ENCODE data around the gene PLIN1.
"Not testable (repeated sequence)": the region's sequence is repeated elsewhere in the genome, so short reads cannot be mapped to it uniquely, and the experiment has no call there.

The PLIN1 gene, protein sequence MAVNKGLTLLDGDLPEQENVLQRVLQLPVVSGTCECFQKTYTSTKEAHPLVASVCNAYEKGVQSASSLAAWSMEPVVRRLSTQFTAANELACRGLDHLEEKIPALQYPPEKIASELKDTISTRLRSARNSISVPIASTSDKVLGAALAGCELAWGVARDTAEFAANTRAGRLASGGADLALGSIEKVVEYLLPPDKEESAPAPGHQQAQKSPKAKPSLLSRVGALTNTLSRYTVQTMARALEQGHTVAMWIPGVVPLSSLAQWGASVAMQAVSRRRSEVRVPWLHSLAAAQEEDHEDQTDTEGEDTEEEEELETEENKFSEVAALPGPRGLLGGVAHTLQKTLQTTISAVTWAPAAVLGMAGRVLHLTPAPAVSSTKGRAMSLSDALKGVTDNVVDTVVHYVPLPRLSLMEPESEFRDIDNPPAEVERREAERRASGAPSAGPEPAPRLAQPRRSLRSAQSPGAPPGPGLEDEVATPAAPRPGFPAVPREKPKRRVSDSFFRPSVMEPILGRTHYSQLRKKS

DNA sequence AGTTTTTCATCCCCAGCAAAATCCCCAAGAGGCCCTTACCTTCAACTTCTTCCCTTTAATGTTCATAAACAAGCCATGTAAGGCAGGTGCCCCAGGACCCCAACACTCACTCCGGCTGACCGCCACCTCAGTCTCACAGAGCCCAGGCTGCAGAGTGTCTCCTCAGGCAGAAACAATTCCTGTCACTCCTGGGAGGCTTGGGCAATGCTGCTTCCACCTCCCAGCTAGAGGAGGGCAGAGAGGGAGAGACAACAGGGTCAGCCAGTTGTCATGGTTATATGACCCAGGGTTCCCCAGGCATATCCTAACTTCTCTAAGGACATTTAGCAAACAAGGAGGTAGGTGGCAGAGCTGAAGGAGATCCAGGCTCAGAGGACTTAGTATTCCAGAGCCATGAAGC, at the start of gene PLIN1:
Gene PLIN1 (minus strand): TSS at position 156 of the 400 bp plus-strand sequence. CDS start 1,878 bp downstream, outside the sequence.
- DNase-seq = no peak

DNA sequence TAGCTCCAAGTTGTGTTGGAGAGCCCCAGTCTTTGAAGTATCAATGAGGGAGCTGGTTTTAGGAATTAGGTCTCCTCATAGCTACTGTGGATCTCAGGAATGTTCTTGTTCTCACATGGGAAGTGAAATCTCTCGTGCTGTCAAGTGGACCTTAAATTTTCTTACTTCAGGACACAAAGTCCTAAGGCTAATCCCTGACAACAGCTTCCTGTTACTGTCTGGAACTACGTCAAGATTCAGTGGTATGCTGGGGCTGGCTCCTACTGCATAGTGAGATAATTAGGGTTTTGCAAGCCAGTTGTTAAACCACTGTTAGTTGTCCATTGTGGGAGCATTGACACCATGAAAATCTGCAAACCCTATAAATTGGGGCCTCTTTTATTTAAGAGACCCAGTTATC, 49.1 kb upstream of the PLIN1 start:
- no peak for DNase-seq

DNA sequence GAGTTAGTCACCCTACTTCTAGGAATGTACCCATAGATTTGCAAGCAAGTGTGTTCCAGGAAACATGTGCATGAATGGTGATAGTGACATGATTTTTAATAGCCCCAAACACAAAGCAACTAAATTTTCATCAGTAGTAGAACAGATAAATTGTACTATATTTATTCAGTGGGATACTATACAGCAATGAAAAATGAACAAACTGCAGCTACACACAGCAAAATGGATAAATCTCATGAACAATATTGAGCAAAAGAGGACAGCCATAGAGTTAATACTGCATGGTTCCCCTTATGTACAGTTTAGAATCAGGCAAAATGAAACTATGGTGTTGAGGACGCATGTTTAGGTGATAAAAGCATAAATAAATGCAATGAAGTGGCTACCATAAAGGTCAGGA, 45.9 kb upstream of the PLIN1 start:
- DNase-seq = no peak

DNA sequence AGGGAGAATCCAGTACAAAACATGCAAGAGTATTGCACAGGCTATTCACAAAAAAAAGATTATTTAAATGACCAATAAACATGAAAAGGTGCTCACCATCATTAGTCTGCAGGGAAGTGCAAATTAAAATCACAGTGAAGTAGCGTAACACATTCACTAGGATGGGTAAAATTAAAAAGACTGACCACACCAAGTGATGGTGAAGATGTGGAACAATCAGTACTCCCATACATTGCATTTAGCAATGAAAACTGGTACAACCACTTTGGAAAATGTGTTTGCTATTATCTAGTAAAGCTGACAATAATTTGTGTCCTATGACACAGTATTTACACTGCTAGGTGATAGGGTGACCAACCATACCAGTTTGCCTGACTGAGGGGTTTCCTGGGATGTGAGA, 45.5 kb upstream of the PLIN1 start:
- no peak for DNase-seq

DNA sequence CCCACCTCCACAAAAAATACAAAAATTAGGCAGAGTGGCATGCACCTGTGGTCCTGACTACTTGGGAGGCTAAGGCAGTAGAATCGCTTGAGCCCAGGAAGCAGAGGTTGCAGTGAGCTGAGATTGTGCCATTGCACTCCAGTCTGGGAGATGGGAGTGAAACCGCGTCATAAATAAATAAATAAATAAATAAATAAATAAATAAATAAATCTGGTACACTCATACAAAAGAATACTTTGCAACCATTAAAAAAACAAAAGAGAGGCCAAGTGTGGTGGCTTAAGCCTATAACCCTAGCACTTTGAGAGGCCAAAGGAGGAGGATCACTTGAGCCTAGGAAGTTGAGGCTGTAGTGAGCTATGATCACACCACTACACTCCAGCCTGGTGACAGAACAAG, 43.9 kb upstream of the PLIN1 start:
- no peak for DNase-seq

DNA sequence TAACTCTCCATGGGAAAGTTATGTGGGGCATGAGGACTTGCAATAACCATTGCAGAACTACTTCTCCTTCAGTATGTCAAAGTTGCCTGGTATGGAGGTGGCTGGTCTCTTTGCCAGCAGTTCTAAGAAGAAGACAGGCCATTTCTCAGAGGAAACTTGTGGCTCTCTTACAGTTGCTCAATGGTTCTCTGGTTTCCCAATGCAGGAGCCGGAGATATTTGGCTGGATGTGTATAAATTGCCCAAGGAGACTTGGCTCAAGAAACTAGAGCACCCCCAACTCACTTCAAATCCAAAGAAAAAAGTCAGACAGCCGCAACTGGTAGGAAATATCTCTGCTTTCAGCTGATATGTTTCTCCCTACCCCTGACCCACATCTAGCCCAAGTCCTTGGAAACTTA, 35.6 kb upstream of the PLIN1 start:
- no peak for DNase-seq

DNA sequence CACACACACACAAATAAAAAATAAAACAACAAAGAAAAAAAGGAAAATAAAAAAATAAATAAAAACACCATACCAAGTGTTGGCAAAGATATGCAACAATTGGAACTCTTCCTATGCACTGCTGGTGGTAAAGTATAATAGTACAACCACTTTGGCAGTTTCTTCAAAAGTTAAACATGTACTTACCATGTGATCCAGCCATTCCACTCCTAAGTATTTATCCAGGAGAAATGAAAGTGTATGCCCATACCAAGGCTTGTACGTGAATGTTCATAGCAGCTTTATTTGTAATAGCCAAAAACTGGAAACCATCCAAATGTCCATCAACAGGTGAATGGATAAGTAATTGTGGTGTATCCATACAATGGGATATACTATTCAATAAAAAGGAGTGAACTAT, 28.4 kb upstream of the PLIN1 start:
- no peak for DNase-seq

DNA sequence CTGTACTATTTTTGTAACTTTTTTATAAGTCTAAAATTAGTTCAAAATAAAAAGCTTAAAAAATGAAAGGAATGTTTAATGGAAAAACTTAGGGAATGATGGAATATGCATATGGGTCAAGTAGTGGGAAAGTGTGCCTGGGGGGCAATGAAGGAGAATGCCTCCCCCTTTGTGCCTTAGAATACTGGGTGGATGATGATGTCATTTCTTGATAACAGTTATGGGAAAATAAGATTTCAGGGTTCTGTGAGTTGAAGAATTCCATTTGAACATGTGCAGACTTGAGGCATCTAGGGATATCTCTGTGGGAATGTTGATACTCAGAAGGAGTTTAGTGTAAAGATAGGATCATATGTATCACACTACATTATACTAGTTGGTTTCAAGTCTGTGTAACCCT, 25.2 kb upstream of the PLIN1 start:
- DNase-seq = no peak

DNA sequence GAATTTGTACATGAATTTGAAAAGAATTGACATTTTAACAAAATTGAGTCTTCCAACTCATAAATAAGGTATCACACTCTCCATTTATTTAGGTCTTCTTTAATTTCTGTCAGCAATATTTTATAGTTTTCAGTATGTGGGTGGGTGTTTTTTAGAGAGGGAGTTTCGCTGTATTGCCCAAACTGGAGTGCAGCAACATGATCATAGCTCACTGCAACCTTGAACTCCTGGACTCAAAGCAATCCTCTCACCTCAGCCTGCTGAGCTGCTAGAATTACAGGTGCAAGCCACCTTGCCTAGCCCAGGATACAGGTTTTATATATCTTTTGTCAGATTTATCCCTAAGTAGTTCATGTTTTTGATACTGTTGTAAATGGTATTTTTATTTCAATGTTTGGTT, 16.0 kb upstream of the PLIN1 start:
- DNase-seq = no peak

DNA sequence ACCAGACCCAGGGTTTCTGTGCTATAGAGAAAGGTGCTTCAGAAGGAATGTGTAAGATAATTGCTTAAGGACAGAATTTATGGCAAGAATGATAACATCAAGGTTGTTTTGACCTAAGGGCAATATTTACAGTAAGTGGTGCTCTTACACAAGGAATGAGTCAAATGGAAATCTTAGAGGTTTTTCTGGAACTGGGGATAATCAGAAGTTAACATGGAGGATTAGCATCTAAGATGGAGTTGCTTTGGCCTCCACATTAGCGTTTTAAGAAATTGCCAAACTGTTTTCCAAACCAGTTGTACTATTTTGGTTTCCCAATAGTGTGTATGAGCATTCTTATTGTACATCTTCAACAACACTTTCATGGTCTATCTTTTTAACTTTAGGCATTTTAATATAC, 14.5 kb upstream of the PLIN1 start:
- DNase-seq = no peak

DNA sequence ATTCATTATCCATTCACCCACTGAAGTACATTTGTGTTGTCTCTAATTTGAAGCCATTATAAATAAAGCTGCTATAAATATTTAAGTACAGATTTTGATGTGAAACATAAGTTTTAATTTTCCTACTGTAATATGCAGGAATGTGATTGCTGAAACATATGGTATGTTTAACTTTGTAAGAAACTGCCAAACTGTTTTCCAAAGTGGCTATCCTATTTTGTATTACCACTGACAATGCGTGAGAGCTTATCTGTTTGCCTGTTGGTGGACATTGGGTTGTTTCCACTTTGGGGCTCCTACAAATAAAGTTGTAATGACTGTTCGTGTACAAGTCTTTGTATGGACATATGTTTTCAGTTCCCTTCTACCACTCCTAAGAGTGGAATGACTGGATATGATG, 13.9 kb upstream of the PLIN1 start:
- no peak for DNase-seq

DNA sequence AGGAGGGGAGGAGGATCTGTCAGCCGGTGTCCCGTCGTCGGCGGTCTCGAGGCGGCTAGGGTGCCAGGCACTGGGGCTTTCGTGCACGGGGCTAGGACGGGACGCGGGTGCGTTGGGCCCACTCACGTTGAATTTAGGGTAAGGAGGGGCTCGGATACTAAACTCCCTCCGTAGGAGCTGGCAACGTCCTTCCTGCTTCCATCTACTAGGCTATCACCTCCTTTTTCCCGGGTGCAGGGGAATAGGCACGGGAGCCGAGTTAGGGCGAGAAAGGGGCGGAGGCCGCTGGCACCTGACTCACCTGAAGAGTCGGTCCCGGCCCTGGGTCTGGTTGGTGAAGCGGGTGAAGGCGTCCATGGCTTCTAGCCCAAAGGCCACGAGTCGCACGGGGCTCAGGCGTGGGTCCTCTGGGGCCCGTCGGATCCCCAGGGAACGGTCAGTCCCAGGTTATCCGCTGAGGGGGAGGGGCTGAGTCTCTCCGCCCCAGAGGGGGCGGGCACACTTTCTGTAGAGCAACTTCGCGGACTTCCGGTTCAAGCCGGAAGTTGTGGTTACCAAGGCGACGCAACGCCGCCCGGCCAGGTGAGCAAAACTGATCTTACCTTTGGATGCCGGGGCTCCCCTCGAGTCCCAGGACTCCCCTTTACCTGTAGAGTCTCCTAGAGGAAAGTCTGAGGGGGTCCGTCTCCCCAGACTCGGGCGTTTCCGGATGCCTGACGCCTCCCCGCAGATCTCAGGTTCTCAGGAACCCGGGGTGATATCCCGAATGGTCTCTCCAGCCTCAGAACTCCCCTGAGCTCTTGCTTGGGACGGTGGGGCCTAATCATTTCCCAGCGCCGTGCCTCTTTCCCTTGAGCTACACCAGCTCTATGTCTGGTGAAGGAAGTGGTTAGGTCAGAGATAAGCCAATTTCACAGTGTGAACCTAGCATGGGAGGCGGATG, 11.4 kb upstream of the PLIN1 start, which contains the start of the genes PEX11A and WDR93:
Gene PEX11A (minus strand): TSS at position 479 of the 943 bp plus-strand sequence. CDS start 122 bp downstream, at position 357.
Gene WDR93 (plus strand): TSS at position 536 of the 943 bp plus-strand sequence. CDS start 10,936 bp downstream, outside the sequence.
- peak; percentile 52 for DNase-seq

DNA sequence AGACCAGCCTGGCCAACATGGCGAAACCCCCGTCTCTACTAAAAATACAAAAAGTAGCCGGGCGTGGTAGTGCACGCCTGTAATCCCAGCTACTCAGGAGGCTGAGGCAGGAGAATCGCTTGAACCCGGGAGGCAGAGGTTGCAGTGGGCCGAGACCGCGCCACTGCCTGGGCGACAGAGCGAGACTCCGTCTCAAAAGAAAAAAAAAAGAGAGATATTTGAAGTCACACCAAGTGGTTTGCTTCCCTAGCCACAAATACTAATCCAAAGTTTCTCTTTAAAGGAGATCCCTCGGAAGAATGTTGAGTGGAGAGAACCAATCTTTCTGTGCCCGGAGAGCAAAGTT, 10.7 kb upstream of the PLIN1 start:
- DNase-seq = not testable (repeated sequence)

DNA sequence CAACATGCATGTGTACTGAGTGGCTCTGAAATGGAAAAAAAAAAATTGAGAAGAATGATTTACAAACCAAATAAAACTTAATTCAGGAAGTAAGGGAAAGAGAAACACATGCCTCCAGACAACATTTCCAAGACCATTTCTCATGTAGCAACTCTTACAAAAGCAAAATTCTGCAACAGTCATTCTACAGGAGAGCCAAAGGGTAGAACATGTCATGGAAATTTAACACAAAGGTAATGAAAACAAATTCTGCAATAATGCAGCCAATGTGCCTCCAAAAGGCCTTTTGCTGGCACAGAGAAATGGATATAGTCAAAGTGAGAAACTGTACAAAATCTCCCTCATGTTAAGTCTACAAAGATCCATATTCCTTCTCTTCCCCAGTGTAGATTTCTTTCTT, 7.4 kb upstream of the PLIN1 start:
- no peak for DNase-seq

DNA sequence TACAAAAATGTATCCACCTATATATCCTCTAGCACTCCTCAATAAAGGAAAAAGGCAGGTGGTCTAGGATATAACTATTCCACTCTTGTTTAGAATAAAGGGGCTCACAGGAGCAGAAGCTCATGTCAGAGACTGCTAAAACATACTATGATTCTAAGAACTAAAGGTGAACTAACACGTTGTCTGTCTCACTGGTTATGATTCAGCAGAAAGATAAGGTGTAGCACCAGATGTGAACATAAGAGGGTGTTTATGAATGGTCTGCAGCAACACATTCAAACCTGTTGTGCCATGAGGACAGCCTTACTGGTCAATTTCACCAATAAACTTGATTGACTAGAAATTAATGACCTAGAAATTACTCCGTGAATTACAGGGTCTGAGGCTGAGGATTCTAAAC, 6.8 kb upstream of the PLIN1 start:
- DNase-seq = no peak

DNA sequence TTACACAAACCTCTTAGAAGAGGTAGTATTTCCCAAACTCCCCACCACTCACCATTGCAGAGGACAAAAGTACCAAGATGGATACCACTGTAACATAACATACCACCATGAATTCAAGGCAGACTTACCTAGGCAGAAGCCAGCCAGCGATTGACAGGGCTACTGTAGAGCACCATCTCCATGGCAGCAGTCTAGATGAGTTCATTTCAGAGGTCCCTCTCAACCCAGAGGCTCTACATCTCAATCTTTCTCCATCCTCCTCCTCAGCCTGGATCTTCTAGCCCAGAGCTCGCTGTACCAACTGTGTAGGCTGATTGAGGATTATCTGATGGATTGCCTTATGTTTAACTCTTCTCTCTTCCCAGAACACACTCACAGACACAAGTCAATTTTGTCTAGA, 2.0 kb upstream of the PLIN1 start:
- no peak for DNase-seq

DNA sequence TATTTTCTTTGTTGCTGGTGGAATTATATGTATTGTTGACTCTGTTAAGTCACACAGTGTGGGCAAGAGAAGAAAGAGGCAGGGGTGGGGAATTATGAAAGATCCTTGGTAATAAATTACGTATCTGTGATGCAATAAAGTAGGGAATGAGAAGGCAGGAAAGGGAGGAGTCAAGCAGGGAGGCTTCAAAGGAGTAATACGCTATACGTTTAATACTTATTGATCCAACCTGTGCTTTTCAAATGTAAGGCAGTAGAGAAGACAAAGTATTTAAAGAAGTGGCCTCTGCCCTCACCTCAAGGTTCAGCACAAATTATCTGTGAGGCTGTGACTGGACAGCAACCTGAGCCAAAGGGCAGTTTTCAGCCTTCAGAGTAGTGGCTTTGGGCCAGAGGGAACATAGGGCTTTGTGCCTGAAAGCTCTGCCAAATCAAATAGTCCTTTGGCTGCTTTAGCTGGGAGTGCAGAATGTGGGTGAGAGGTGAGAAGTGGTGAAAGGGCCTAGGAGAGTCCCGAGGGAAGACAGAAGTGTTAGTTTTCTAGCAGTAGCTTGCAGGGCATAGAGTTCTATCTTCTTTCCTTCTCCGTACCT, 1.2 kb upstream of the PLIN1 start:
- no peak for DNase-seq

DNA sequence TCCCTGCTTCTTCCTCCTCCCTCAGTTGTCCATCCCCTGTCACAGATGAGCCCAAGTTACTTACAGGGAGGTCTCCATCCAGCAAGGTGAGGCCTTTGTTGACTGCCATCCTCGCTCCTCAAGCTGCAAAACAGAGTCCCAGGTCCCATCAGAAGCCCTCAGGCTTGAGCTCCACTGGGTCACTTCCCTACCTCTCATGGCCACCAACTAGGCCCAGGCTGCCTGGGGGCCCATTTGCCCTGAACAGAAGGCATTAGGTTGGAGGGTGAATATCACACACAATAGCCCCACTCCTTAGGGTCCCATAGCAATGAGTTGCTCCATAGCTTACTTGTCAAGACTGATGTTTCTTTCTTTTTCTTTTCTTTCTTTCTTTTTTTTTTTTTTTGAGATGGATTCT, 1.8 kb downstream of the PLIN1 start:
- no peak for DNase-seq

DNA sequence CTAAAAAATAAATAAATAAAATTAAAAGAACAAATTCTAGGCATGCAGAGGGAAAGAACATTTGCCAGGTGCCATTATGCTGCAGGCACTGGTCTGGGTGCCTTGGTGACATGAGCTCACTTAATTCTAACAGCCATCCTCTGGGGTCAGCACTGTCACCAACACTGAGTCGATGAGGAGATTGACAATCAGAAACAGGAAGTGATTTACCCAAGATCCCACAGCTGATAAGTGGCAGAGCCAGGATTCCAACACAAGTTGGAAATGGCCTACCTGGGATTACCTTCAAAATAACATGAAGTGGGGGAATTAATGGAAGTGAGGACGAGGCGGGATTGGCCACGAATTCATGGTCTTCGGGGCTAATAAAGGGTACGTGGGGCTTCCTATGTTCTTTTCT, 3.6 kb downstream of the PLIN1 start:
- no peak for DNase-seq

DNA sequence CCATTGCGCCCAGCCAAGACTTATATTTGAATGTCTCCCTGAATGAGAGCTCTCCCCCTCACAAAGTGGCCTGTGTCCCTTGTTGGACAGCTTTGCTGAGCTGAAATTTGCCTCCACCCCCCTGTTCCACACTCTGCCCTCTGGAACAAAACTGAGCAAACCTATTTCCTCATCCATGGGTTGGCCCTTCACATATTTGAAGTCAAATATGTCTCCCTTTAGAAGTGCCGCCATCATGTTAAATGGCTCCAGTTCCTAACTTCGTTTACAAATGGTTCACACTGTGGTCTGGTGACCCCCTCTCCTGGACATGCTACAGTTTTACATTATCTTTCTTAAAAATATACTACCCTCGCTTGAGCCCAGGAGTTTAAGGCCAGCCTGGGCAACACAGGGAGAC, 4.6 kb downstream of the PLIN1 start:
- no peak for DNase-seq

DNA sequence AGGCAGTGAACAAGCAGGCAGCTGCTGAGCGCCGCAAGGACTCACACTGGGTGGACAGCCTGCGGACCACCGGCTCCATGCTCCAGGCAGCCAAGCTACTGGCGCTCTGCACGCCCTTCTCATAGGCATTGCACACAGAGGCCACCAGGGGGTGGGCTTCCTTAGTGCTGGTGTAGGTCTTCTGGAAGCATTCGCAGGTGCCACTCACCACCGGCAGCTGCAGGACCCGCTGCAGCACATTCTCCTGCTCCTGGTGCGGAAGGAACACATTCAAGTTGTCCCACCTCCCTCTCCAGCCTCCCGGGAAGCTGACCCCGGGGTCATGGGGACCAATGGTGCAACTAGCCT, 6.0 kb downstream of the PLIN1 start:
- no peak for DNase-seq

DNA sequence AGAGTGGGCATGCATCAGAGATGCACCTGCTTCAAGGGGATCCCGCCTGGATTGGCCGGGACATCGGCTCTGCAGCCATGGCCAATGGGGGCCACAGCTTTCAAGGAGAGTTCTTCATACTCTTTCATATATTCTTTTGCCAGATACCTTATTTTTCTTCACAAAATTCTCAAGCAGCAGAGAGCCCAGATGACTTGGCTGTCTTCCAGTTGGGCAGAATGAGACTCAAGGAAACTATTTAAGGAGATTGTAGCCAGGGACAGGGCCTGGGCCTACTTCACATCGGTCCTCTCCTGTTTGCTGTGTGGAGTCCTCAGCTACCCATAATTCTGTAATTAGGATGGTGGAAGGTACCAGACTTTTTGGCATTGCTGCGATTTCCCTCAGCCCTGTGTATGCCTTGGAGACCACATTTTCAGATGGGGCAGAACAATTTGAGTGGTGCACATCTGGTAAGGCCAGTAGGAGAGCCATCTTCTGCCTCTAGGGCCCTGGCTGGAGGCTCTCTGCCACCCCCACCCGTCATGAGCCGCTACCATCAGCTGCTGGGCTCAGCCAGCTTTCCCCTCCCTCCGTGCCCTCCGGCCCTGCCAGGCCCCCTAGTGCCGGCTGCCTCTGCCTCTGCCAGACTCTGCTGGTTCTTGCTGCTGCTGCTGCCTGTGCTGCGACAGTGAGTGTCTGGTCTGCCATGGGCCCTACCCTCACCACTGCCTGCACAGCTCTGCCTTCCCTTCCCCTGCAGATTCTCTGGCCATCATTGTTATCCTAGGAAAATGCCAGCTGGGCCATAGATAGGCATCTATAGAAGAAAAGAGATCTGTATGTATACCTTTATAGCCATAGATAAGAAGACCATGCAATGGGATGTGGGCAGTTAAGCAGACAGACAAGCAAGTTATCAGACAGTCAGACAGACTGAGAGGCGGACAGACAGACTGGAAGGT, 6.7 kb downstream of the PLIN1 start:
- no peak for DNase-seq

Measured in NCI-H526 treated with DMSO at 0.1 percent for 48 hours (cell line).